Jurkat, Clone E6-1 (cell line): ENCODE data around the gene ITGAL.
"Not testable (repeated sequence)": the region's sequence is repeated elsewhere in the genome, so short reads cannot be mapped to it uniquely, and the experiment has no call there.

Source experiments
- DNase-seq: peaks from one replicate; pipeline ENCODE4 v3.0.0-alpha.2; 2011; ENCODE audit warnings: low read depth, low spot score
- H3K4me3 ChIP-seq: 2 replicates; pipeline ENCODE4 v1.5.1; 2011; ENCODE audit warnings: mild to moderate bottlenecking, low read length, control low read depth, moderate library complexity

Gene ITGAL

GRCh38 chr16:30535777-30536190 lies 63.2 kb downstream of the ITGAL start:
- peak overlapping the region; percentile 67 for H3K4me3 ChIP-seq
- peak; percentile 63 for DNase-seq

DNA sequence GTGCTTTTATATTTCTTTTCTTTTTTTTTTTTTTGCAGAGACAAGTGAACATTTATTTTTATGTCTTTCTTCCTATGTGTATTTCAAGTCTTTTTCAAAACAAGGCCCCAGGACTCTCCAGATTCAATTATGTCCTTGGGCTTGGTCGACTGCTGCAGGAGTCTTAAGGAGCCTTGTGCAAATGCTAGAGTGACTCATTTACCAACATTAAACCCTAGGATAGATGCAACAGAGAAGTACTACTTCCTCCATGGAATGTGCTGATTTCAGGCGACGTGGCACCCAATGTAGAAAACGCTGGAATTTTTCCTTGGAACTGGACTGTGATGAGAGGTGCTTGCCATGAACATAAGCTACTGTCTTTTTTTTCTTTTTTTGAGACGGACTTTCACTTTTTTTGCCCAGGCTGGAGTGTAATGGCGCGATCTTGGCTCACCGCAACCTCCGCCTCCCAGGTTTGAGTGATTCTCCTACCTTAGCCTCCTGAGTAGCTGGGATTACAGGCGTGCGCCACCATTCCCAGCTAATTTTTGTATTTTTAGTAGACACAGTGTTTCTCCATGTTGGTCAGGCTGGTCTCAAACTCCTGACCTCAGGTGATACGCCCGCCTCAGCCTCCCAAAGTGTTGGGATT lies 64.0 kb downstream of the ITGAL start:
- H3K4me3 ChIP-seq: peak overlapping the region; percentile 67

GRCh38 chr16:30539000-30539964 lies 66.7 kb downstream of the ITGAL start:
- no peak overlapping the region for H3K4me3 ChIP-seq
- no peak for DNase-seq

More for the DNA sequence above, 64.0 kb downstream of the ITGAL start:
- not testable (repeated sequence) for DNase-seq

DNA sequence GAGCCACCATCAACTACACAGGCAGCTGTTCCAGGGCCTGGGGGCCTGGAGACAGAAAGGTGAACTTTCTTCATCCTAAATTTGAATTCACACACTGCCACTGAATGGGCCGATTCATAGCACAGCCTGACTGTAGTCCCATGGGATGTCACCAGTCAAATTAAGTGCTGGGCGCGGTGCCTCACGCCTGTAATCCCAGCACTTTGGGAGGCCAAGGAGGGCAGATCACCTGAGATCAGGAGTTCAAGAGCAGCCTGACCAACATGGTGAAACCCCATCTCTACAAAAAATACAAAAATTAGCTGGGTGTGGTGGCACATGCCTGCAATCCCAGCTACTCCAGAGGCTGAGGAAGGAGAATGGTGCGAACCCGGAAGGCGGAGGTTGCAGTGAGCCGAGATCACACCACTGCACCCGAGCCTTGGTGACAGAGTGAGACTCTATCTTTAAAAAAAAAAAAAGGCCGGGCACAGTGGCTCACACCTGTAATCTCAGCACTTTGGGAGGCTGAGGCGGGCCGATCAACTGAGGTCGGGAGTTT lies 67.5 kb downstream of the ITGAL start:
- DNase-seq, H3K4me3 ChIP-seq: not testable (repeated sequence)

- not testable (repeated sequence) for DNase-seq, H3K4me3 ChIP-seq
Observed at GRCh38 chr16:30540916-30541464, 68.4 kb downstream of the ITGAL start.

GRCh38 chr16:30541502-30542329 lies 69.2 kb downstream of the ITGAL start:
- DNase-seq: no peak
- no peak overlapping the region for H3K4me3 ChIP-seq

GRCh38 chr16:30543067-30543466 lies 70.5 kb downstream of the ITGAL start:
- no peak overlapping the region for H3K4me3 ChIP-seq
- DNase-seq: no peak

GRCh38 chr16:30546115-30546514 lies 73.6 kb downstream of the ITGAL start:
- no peak for DNase-seq
- H3K4me3 ChIP-seq: no peak overlapping the region

GRCh38 chr16:30548416-30549253 lies 76.1 kb downstream of the ITGAL start:
- DNase-seq: no peak
- H3K4me3 ChIP-seq: no peak overlapping the region

GRCh38 chr16:30551781-30552180 lies 79.2 kb downstream of the ITGAL start:
- no peak overlapping the region for H3K4me3 ChIP-seq
- peak; percentile 90 for DNase-seq

DNA sequence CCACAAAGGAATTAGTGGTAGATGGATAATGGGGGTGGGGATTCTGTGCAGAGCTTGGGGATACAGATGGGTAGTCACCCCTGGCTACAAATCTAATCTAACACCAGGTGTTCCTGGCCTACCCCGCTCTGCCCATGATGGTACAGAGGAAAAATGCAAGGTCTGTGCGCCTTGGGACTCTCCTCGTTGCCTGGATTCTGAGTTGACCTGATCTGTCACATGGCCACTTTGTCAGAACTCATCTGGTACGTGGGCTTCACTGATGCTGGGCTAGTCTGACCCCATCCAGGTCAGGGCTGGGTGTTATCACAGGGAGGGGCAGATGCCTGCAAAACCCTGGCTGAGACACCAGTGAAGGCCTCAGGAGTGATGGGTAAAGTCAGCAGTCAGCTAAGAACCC lies 80.4 kb downstream of the ITGAL start:
- no peak overlapping the region for H3K4me3 ChIP-seq
- DNase-seq: no peak

DNA sequence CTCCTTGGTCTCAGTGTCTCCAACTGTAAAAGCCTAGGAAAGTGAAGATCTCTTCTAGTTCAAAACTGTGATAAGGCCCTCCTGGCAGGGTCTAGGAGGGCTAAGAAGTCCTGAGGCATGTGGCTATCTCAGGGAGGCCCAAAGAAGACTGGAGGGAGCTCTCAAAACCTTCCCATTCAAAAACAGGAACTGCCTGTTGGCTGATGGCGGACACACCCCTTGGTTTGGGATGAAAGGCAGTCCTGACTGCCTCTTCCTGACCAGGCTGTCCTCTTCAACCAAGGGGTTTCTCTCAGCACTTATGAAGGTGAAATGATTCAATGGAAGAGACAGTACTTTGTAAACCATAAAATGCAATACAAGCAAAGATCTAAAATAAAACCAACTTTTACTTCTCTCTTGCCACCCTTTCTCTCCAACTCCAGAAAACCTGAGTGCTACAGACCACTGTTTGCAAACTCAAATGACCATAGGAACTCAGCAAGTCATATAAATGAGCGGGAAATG lies 80.9 kb downstream of the ITGAL start:
- no peak overlapping the region for H3K4me3 ChIP-seq
- DNase-seq: no peak

GRCh38 chr16:30554557-30555314 lies 82.2 kb downstream of the ITGAL start:
- no peak for DNase-seq

GRCh38 chr16:30555315-30556124 lies 83.0 kb downstream of the ITGAL start:
- DNase-seq: no peak
- no peak overlapping the region for H3K4me3 ChIP-seq

More at GRCh38 chr16:30554557-30555314, 82.2 kb downstream of the ITGAL start:
- H3K4me3 ChIP-seq: no peak overlapping the region

GRCh38 chr16:30556125-30556473 lies 83.6 kb downstream of the ITGAL start:
- DNase-seq: no peak
- no peak overlapping the region for H3K4me3 ChIP-seq

DNA sequence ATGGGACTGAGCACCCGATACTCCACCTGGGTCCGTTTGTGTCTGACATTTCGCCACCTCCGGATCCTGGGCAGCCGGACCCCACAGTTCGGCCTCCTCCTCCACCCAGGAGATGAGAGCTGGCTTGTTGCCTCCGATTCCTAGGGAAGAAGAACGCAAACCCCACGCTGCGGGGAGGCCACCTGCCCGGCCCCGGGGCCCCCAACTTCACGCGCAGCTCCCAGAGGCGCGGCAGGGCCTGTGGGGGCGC lies 85.1 kb downstream of the ITGAL start:
- H3K4me3 ChIP-seq: peak overlapping the region; percentile 76
- no peak for DNase-seq
